ENCODE measurements around the gene SLC39A3.

Gene SLC39A3

GRCh38 chr19:2747349-2747748 lies 7.5 kb upstream of the SLC39A3 start:
- DNase-seq (ENCODE audit: low read depth) = no peak

GRCh38 chr19:2744113-2744512 lies 4.3 kb upstream of the SLC39A3 start:
- DNase-seq (ENCODE audit: low read depth) = no peak

GRCh38 chr19:2743099-2743498 lies 3.3 kb upstream of the SLC39A3 start:
- no peak for DNase-seq (ENCODE audit: low read depth)

- no peak for DNase-seq (ENCODE audit: low read depth)
Observed at GRCh38 chr19:2740314-2740656, 468 bp upstream of the SLC39A3 start.

- DNase-seq (ENCODE audit: low read depth) = no peak
Observed at GRCh38 chr19:2736550-2737190, 3.1 kb downstream of the SLC39A3 start.

- DNase-seq (ENCODE audit: low read depth) = no peak
Observed at GRCh38 chr19:2735374-2735773, 4.4 kb downstream of the SLC39A3 start.

- DNase-seq (ENCODE audit: low read depth) = no peak
Observed at GRCh38 chr19:2734589-2735288, 5.1 kb downstream of the SLC39A3 start.

- no peak for DNase-seq (ENCODE audit: low read depth)
Observed at GRCh38 chr19:2733930-2734588, 5.8 kb downstream of the SLC39A3 start.

- DNase-seq (ENCODE audit: low read depth) = no peak
Observed at GRCh38 chr19:2732883-2733282, 6.9 kb downstream of the SLC39A3 start.

GRCh38 chr19:2732157-2732725 lies 7.6 kb downstream of the SLC39A3 start:
- no peak for DNase-seq (ENCODE audit: low read depth)

GRCh38 chr19:2731181-2731995 lies 8.4 kb downstream of the SLC39A3 start:
- DNase-seq (ENCODE audit: low read depth) = no peak

GRCh38 chr19:2729943-2730818 lies 9.6 kb downstream of the SLC39A3 start:
- no peak for DNase-seq (ENCODE audit: low read depth)

GRCh38 chr19:2728783-2729387 lies 10.9 kb downstream of the SLC39A3 start:
- no peak for DNase-seq (ENCODE audit: low read depth)

- DNase-seq (ENCODE audit: low read depth) = no peak
Observed at GRCh38 chr19:2727640-2727944, 12.2 kb downstream of the SLC39A3 start.

GRCh38 chr19:2726904-2727639 lies 12.7 kb downstream of the SLC39A3 start:
- no peak for DNase-seq (ENCODE audit: low read depth)

GRCh38 chr19:2726160-2726855 lies 13.5 kb downstream of the SLC39A3 start:
- DNase-seq (ENCODE audit: low read depth) = no peak

GRCh38 chr19:2724148-2724557 lies 15.7 kb downstream of the SLC39A3 start:
- no peak for DNase-seq (ENCODE audit: low read depth)

GRCh38 chr19:2723747-2724146 lies 16.1 kb downstream of the SLC39A3 start:
- DNase-seq (ENCODE audit: low read depth) = no peak

- DNase-seq (ENCODE audit: low read depth) = no peak
Observed at GRCh38 chr19:2723345-2723715, 16.5 kb downstream of the SLC39A3 start.

Data from non-pigmented ciliary epithelial cell (primary cell).